ENCODE measurements around the gene PRELID2.
"Not testable (repeated sequence)": the region's sequence is repeated elsewhere in the genome, so short reads cannot be mapped to it uniquely, and the experiment has no call there.

The PRELID2 gene

DNA sequence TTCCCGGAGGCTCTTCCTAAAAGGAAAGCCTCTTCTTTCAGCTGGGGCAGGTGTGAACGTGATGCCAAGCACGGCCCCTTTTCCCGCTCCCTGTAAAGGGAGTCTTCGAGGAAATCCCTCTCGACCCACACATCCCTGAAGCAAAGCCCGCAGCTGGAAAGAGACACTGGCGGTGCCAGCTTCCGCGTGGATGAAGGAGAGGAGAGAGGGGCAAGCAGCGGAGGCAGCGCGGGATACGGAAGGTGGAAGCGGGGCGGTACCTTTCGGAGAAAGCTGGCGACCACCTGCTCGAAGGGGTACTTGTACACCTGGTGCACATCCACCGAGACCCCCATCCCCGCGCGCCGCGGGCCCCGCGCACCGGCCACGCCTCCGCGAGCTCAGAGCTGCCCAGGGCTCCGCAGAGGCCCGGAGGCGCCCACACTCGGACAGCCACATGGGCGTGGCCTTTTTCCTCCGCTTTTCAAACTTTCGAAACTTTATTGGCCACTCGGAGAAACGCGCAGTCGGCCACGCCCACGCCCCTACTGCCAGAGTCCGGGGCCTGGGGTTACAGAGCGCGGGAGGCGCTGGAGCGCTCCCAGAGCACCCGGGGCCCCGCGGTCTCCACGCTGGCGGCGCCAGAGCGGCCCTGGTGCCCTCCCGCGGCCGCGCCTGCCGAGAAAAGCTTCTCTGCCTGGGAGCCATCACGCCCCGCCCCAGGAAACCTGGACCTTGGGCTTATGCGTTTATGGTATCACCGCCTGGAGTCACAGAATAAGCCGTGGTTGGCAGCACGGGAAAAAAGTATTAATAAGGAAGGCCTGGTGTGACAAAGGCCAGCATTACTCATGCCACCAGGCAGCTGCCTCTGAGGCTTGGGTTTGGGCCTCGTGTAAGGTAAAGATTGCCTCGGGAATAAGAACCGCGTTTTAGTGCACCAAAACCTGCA is at the start of gene PRELID2:
Gene PRELID2 (minus strand): TSS at position 426 of the 931 bp plus-strand sequence. CDS start 91 bp downstream, at position 335.
- peak; percentile 88 for DNase-seq

DNA sequence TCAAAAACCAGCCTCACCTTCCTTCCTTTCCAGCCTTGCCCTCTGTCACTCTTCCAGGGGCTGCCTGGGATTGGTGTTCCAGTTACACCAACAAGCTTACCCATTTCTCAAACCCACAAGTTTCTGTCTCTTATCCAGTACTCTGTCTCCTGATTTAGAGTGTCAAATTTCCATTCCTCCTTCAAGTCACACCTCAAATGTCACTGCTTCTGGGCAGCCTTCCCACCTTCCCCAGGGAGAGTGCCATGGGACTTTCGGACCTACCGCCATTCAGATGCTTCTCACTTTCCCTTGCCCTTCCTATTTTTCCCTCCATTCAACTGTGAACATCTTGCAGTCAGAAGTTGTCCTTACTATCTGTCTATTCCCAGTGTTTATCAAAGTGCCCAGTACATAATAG is 39.6 kb upstream of the PRELID2 start:
- no peak for DNase-seq

GRCh38 chr5:145872914-145873313 is 37.8 kb upstream of the PRELID2 start, which contains the start of gene GRXCR2:
Gene GRXCR2 (minus strand): TSS chr5:145873014. CDS start chr5:145872968, 46 bp downstream.
- DNase-seq: no peak

DNA sequence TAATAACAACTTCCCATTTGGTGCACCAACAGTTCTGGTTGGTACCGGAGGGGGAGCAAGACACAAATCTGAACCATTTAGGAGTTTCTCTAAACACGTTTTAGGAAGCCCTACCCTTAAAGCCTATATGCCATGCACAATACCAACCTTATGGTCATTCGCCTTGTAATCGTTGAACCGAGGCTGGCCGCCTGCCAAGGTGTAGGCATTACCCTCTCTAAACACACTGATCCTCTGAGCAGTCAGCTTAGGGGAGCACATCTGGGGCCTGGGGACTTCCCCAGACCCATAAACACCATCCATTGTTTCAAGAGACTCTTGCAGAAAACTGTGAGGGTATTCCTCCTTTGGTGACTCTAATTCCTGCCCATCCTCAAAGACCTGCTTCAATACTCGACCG is 37.3 kb upstream of the PRELID2 start:
- DNase-seq: no peak

DNA sequence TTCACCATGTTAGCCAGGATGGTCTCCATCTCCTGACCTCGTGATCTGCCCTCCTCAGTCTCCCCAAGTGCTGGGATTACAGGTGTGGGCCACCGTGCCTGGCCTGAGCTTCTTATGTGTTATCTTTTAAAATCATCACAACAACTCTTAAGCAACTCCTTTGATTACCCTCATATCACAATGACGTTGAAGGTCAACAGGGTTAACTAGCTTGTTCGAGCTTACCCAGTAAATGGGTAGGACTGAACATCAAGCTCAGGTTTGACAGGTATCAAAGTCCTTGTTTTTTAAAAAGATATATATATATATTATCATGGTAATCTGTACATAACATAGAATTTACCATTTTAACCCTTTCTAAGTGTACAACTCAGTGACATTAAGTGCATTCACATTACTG is 34.6 kb upstream of the PRELID2 start:
- DNase-seq: no peak

GRCh38 chr5:145867806-145868205 is 32.7 kb upstream of the PRELID2 start:
- DNase-seq: no peak

DNA sequence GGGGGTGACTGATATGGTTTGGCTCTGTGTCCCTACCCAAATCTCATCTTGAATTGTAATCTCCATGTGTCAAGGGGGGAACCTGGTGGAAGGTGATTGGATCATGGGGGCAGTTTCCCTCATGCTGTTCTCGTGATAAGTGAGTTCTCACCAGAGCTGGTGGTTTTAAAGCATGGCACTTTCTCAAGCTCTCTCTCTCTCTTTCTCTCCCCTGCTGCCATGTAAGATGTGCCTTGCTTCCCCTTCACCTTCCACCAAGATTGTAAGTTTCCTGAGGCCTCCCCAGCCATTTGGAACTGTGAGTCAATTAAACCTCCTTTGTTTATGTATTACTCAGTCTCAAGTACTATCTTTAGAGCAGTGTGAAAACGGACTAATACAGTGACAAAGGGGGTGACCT is 29.3 kb upstream of the PRELID2 start:
- not testable (repeated sequence) for DNase-seq

DNA sequence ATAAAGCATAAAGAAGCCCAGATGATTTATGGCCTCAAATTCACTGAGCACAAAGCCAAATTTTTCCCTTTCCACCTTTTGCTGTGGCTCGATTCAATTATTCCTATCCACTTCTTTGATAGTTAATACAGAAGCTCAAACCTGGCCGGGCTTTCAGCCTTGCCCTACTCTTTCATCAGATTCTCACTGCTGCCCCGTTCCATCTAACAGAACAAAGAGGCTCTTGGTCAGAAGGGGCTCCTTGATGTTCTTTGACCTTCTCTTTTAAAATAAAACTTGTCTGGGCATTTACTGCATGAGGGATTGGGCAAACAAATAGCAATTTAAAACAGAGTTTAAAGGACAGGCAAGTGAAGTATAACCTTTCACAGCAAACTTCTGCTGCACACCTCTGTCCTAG is 27.9 kb upstream of the PRELID2 start:
- DNase-seq: no peak

DNA sequence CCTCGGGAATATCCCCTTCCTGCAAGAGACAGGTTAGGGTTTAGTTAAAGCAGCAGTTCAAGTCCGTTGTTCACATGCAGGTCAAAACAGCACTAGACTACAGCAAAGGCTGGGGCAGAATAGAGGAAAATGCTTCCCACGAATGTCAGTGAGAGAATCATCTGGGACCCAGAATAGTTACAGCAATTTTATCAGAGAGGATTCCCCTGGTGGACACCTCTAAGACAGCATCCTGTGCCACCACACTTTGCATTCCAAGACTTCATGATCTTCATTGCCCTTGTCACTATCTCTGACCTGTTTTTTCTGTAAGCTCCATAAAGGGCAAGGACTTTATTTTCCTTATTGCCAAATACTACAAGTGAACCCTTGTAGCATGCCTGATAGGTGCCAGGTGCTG is 24.8 kb upstream of the PRELID2 start:
- no peak for DNase-seq

DNA sequence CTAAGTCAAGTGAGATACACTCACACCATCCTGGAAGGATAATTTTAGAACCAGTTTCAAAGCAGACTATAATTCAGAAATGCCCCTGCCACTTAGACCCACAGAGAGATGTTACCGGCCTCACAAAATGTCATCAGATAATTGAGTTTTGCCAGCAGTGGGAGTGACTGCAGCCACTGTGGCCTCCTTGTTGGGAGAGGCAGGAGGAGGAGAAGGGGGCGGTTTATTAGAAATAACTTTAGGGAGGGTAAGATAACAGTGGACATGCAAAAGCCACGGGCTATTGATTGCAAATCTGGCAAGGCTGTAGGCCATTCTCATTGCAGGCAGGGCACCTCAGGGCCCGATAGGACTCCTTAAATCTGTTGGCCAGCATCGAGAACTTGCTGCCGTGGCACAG is 24.3 kb upstream of the PRELID2 start:
- DNase-seq: no peak

DNA sequence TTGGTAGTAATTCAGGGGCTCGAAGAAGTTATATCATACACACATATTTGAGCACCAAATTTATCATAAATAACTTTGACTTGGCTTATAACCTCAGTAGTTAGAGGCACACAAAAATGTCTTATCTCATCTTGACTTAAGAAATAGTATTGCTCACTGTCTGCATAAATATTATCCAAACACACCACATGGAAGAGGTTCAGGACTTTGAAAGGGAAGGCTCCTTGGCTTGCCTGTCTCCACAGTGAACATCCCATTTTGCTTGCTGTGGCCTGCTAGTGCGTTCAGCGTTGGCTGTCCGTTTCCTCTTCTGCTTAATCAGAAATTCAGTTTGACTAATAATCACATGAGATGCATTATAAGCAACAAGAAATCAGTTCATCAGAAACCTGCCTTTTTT is 23.8 kb upstream of the PRELID2 start:
- no peak for DNase-seq

DNA sequence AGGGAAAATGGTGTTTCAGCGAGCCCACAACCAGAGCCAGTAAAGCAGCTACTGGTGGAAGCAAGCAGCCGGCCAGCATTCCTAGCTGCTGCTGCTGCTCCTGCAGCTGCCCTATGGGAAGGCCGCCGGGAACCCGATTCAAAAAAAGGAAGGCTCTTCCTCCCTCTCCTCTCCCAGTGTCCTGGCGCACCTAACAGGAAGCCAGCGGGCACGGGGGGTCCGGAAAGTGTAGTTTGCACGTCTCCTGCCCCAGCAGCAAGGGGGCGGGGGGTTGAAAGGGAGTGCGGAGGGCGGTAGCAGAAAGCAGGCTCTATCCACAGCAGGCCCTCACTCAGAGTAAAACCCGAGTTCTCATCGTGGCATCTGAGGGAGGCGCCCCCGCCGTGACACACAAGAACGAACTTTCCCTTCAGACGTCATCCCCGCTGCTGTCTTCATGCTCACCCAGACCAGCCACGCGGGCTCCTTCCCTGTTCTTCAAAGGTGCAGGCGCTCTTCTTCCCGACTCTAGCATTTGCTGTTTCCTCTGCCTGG is 21.2 kb upstream of the PRELID2 start:
- no peak for DNase-seq

DNA sequence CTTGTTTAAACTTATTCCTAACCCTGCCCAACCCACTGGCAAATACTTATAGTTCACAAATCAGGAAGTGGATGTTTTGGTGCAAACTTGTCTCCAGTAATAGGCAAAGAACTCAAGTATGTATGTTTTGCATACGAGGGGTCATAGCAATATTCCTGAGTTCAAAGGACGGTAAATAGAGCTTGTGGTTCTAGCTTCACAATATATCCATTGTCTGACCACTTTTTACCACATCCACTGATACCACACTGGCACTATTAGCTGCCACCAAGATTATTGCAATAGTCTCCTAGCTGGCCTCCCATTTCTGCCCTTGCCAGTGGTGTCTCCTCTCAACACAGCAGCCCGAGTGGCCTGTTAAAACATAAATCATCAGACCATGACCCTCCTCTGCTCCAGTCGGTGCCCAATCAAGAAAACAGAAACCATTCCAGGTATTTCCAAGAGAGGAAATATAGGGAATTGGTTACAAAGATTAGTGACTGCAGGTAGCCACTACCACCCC is 20.7 kb upstream of the PRELID2 start:
- no peak for DNase-seq

DNA sequence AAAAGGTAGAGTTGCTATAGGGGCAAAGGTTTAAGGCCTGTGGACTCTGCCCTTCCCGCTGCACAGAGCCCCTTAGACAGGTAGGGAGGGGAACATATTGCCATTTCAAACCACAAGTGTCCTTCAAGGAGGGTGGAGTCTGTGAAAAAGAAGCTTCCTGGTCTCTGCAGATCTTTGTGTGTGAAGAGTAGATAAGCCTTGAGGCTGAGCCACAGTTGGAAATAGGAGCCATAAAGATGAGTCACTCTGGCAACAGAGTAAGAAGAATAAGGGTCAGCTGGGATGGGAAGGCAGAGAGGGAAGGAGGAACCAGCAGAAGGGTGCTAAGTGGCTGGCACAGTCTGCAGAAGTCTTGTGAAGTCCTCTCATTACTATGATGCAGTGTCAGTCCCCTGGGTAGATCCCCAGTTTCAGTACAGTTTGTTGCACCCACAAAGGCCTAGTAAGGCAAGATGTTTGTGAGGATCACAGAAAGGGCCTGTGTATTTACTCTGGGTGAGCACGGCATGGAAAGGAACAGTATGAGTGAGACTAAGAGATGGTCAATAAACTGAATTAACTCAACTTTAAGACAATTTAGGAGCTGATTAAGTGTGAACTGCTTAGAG is 19.6 kb upstream of the PRELID2 start:
- peak; percentile 57 for DNase-seq

DNA sequence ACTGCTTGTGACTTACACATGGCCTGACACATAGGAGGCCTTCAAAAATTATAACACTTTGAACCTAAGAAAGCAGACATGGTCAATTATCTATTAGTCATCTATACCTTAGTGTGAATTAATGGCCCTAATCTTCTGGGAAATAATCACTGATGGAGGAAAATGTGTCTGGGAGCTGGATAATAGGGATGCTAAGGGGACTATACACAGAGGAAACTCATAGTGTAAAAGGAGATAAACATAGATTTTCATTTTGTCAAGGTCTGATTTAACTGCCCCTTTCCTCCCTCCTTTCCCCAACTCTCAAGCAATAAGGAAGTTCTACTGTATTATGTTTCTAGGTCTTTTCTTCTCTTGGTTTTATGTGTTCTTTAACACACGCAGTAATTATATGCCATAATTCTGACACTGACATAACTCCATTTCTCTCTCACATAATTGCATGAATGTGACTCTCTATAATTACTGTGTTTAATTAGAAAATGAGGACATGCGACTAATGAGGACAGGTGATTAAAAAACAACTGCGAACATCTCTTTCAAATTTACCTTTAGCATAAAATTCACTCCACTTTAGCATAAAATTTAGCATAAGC is 18.7 kb upstream of the PRELID2 start:
- DNase-seq: no peak

DNA sequence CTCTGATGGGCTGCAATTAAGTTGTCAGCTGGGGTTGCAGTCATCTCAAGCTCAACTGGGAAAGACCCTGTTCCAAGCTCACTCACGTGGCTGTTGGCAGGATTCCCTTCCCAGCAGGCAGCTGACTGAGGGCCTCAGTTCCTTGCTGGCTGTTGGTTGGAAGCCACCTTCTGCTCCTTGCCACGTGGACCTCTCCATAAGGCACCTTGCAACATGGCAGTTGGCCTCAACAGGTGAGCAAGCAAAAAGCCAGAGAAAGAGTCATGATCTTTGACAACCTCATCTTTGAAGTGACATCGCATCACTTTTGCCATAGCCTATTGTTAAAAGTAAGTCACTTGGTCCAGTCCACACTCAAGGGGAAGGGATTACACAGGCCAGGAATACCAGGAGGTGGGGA is 17.8 kb upstream of the PRELID2 start:
- DNase-seq: no peak

DNA sequence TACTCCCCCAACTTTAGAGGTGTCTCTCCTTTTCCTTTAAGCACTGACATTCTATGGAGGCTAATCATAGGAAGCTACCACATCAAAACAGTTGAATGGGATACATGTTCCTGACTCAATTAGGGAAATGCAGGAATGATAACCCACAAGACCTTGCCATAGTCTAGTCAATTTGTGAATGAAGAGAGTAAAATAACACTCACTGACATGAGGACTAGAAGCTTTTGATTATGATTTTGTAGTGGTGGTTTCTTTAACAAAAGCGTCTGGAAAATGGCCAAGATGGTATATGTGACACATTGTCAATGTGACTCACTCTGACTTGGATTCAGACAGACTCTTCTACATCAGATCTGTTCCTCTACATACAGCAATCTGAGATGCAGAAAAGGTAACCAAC is 13.7 kb upstream of the PRELID2 start:
- DNase-seq: no peak

DNA sequence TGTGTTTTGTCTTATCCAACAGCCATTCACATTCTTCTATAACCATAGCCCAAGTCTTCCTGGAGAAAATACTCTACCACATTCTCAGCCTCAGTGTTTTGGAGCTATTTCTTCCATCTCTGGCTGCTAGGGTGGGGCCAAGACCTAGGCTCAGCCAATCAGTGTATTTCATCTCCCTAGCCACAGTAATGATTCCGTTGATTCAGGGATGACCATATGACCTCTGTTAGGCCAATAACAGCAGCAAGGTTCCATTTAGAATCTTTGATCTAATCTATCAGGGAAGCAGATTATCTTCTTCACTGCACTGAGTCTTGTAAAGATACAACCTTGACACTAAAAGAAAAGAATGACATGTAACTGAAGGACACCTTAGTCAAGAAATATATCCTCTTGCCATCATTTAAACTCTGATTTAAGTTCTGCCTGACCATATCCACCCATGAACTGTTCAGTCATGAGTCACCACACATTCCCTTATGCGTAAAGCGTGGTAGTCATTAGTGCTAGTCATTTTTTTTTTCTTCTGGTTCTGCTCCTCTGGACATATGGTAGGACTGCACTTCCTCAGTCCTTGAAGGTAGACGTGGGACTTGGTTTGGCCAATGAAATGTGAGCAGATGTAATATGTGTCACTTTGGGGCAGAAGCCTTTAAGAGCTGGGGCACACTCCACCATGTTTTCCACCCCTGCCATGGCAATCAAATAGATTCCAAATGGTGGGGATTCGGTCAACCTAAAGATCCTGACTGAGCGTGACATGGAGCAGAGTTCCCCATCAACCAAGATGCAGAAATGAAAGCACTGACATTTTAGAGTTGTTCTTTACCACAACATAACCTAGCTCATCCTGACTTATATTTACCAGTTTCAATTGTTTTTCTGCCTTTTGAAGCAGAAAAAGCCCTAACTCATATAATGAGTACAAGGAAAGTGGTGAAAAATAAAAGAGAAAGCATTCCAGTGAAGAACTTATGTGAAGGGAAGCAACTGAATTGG is 12.7 kb upstream of the PRELID2 start:
- DNase-seq: no peak

GRCh38 chr5:145846081-145846480 is 10.9 kb upstream of the PRELID2 start:
- DNase-seq: no peak

DNA sequence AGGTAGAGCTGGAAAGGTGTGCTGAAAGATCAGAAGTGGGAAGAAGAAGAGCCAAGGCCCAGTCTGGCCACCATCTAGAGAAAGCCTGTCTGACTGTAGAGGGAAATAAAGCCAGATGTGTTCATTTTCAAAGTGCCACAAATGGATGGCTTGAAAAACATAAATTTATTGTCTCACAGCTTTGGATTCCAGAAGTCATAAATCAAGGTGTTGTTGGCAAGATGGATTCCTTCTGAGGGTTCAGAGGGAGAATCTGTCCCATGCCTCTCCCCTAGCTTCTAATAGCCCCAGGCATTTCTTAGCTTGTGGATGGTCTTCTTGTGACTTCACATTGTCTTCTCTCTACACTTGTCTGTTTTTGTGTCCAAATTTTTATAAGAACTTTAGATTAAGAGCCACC is 6.2 kb upstream of the PRELID2 start:
- DNase-seq: no peak

DNA sequence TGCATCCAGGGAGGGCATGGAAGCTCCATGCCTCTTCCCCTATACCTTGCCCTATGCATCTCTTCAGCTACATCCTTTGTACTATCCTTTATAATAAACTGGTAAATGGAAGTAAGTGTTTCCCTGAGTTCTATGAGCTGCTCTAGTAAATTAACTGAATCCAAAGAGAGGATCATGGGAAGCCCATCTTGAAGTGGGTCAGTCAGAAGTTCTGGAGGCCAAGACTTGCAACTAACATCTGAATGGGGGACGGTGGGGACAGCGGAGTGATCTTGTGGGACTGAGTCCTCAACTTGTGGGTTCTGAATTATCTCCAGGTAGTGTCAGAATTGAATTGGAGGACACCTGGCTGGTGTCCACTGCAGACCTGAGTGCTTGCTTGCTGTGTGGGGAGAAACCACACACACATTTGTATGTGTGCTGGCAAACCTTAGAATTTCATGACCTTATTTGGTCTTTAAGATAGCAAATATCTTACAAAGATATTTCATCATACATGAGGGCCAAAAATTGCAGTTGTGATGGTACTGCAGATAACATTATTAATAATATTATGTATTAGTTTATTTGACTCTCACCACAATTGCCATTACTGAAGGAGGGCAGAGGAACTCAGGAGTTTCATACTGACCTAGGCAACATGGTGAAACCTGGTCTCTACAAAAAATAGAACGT is 5.5 kb upstream of the PRELID2 start:
- DNase-seq: no peak

DNA sequence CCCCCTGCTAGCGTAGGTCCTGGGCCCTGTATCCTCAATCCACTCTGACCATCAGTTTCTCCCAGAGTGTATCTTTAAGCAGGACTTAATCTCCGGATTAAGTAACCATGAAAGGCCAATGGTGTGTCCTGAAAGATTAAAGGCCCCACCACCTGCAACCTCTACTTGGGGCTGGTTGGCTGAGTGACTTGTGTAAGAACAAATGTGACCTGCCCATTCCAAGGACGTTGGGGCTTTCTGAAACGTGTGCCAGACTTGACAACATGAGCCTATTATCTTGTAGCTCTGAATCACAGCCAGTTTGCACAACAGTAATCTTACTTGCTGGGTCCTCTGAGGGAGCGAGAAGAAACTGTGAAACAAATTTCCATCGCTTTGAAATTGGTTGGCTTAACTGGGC is 3.1 kb upstream of the PRELID2 start:
- no peak for DNase-seq
